ENCODE data around the gene EDRF1. TPM values are rescaled to one million over a fixed set of nuclear protein-coding genes. Genes with fewer than 3 reads are reported as not detected.

EDRF1 gene
- total RNA-seq, 1 experiment from 2014 or later: 19.9 TPM

- intact Hi-C loops (cut with micrococcal nuclease; ENCODE audit: unreplicated experiment): no loop called here
- Mint-ChIP-seq H3K27me3 (ENCODE audit: unreplicated experiment) (no peaks in the 10 kb centered on the region), H3K4me3 (ENCODE audit: low read depth, unreplicated experiment) (no peak overlapping the region), H3K36me3 (ENCODE audit: insufficient read depth, unreplicated experiment) (peaks cover 7% of the 10 kb centered on the region), H3K4me1 (ENCODE audit: low read depth, unreplicated experiment) (no peaks in the 10 kb centered on the region), H3K9me3 (ENCODE audit: low read depth, unreplicated experiment) (no peaks in the 10 kb centered on the region), H3K27ac (ENCODE audit: unreplicated experiment) (no peak overlapping the region)
- CTCF ChIA-PET: no interaction called here
- TF ChIP-seq CTCF (IDR thresholded peaks at IDR 0.05; ENCODE audit: unreplicated experiment): no peak
- BruUV-seq (replicated peaks): no TSS peak
- DNase-seq: no peak
Observed at GRCh38 chr10:125768219-125768855, 48.8 kb downstream of the EDRF1 start.

GRCh38 chr10:125769175-125769574 lies 49.7 kb downstream of the EDRF1 start:
- Mint-ChIP-seq H3K27me3 (ENCODE audit: unreplicated experiment) (peaks cover 5% of the 10 kb centered on the region), H3K9me3 (ENCODE audit: low read depth, unreplicated experiment) (peaks cover under 1% of the 10 kb centered on the region), H3K4me3 (ENCODE audit: low read depth, unreplicated experiment) (no peak overlapping the region), H3K4me1 (ENCODE audit: low read depth, unreplicated experiment) (no peaks in the 10 kb centered on the region), H3K27ac (ENCODE audit: unreplicated experiment) (no peak overlapping the region), H3K36me3 (ENCODE audit: insufficient read depth, unreplicated experiment) (peaks cover 7% of the 10 kb centered on the region)
- TF ChIP-seq CTCF (IDR thresholded peaks at IDR 0.05; ENCODE audit: unreplicated experiment): no peak
- DNase-seq: no peak
- intact Hi-C loops (cut with micrococcal nuclease; ENCODE audit: unreplicated experiment): no loop called here
- CTCF ChIA-PET: no interaction called here
- no TSS peak for BruUV-seq (replicated peaks)

DNA sequence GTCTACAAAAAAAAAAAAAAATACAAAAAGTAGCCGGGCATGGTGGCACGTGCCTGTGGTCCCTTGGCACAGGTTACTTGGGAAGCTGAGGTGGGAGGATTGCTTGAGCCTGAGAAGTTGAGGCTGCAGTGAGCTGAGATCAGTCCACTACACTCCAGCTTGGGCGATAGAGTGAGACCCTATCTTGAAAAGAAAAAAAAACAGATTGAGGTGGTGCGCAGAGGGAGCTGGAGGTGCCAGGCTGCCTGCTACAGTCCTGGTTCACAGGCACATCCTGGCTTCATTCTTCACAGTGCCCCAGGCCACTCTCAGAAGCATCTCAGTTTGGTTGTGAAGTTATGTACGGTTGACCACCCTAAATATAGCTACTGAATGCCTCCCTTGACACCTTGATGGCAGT lies 51.3 kb downstream of the EDRF1 start:
- DNase-seq: no peak
- Mint-ChIP-seq H3K9me3 (ENCODE audit: low read depth, unreplicated experiment) (peaks cover 3% of the 10 kb centered on the region), H3K27me3 (ENCODE audit: unreplicated experiment) (peaks cover 13% of the 10 kb centered on the region), H3K36me3 (ENCODE audit: insufficient read depth, unreplicated experiment) (peaks cover 4% of the 10 kb centered on the region), H3K27ac (ENCODE audit: unreplicated experiment) (no peak overlapping the region), H3K4me3 (ENCODE audit: low read depth, unreplicated experiment) (no peak overlapping the region), H3K4me1 (ENCODE audit: low read depth, unreplicated experiment) (no peaks in the 10 kb centered on the region)
- intact Hi-C loops (cut with micrococcal nuclease; ENCODE audit: unreplicated experiment): no loop called here
- BruUV-seq (replicated peaks): no TSS peak
- TF ChIP-seq CTCF (IDR thresholded peaks at IDR 0.05; ENCODE audit: unreplicated experiment): no peak
- CTCF ChIA-PET: interaction anchor here (0.7 kb wide), 1 partner anchor 1379 kb away, joined by 4 read pairs; no protein-coding TSS in a partner anchor

DNA sequence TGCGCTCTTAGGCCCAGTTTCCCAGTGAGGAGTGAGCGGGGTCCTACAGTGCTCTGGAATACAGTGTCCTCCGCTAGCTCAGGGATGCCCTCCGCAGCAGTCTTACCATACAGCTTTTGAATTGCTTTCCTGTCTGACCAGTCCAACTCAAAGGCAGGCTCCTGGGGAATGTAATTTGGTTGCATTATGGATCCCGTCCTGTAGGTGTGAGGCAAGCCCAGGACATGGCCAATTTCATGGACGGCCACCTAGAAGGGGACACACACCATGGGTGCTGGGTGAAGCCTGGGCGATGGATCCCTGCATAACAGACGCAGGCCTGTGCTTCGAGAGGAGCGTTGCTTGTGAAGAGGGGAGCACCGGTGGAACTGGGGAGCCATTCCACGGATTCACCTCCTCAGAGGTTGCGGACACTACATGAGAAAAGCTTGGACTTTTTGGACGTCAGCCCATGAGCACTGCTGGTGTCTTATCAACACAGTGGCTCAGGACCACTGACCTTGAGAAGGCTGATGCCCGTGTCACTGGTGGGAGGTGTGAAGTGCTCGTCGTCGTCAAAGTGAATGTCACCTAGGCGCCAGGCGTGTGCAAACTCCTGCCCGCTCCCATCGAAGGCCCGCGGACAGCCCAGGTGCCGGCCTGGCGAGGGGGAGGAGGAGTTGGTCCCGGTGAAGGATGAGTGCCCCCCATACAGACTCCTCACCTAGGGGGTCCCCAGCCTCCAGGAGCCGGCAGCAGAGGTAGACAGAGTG lies 52.8 kb downstream of the EDRF1 start:
- Mint-ChIP-seq H3K27me3 (ENCODE audit: unreplicated experiment) (peaks cover 17% of the 10 kb centered on the region), H3K4me1 (ENCODE audit: low read depth, unreplicated experiment) (no peaks in the 10 kb centered on the region), H3K9me3 (ENCODE audit: low read depth, unreplicated experiment) (peaks cover 3% of the 10 kb centered on the region), H3K27ac (ENCODE audit: unreplicated experiment) (no peak overlapping the region), H3K36me3 (ENCODE audit: insufficient read depth, unreplicated experiment) (no peaks in the 10 kb centered on the region), H3K4me3 (ENCODE audit: low read depth, unreplicated experiment) (no peak overlapping the region)
- CTCF ChIA-PET: no interaction called here
- no TSS peak for BruUV-seq (replicated peaks)
- DNase-seq: no peak
- intact Hi-C loops (cut with micrococcal nuclease; ENCODE audit: unreplicated experiment): no loop called here
- no peak for TF ChIP-seq CTCF (IDR thresholded peaks at IDR 0.05; ENCODE audit: unreplicated experiment)
